ENCODE data around the gene C10orf67.

DNA sequence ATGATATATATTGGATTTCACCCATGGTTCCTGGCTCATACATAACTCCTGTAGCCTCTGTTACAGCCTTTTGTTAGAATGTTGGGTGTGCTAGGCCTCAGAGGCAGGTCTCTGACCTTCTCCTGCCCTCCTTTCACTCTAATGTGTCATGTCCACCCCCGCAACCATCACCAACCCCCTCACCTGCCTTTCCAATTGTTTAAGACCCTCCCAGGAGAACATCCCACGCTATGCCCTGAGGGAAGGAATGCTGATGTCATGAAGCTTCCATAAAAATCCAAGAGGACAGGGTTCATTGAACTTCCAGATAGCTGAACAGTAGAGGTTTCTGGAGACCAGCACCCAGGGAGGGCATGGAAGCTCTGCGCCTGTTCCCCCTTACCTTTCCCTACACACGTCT is 30.8 kb upstream of the C10orf67 start:
- TF ChIP-seq, protein P1, sequence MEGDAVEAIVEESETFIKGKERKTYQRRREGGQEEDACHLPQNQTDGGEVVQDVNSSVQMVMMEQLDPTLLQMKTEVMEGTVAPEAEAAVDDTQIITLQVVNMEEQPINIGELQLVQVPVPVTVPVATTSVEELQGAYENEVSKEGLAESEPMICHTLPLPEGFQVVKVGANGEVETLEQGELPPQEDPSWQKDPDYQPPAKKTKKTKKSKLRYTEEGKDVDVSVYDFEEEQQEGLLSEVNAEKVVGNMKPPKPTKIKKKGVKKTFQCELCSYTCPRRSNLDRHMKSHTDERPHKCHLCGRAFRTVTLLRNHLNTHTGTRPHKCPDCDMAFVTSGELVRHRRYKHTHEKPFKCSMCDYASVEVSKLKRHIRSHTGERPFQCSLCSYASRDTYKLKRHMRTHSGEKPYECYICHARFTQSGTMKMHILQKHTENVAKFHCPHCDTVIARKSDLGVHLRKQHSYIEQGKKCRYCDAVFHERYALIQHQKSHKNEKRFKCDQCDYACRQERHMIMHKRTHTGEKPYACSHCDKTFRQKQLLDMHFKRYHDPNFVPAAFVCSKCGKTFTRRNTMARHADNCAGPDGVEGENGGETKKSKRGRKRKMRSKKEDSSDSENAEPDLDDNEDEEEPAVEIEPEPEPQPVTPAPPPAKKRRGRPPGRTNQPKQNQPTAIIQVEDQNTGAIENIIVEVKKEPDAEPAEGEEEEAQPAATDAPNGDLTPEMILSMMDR (IDR thresholded peaks at IDR 0.05), result no peak
- TF ChIP-seq POLR2AphosphoS5 (IDR thresholded peaks at IDR 0.05; ENCODE audit: low read depth, low read length), result no peak
- TF ChIP-seq SIN3A (IDR thresholded peaks at IDR 0.05; ENCODE audit: borderline replicate concordance, insufficient read depth, low read depth, low read length), result no peak
- TF ChIP-seq REST (IDR thresholded peaks at IDR 0.05; ENCODE audit: insufficient read depth in 1 of 2, low read depth in 2 of 2, low read length in 1 of 2), result no peak

All from Panc1 (cell line).